DMS 273 (cell line): ENCODE data around the gene KRT76.

Experiments used
- DNase-seq: peaks from one replicate; lab custom pipeline; 2025; ENCODE audit not compliant: unreplicated experiment; lab: John Stamatoyannopoulos, UW

KRT76 gene

GRCh38 chr12:52784909-52785308 is 7.8 kb upstream of the KRT76 start:
- no peak for DNase-seq

DNA sequence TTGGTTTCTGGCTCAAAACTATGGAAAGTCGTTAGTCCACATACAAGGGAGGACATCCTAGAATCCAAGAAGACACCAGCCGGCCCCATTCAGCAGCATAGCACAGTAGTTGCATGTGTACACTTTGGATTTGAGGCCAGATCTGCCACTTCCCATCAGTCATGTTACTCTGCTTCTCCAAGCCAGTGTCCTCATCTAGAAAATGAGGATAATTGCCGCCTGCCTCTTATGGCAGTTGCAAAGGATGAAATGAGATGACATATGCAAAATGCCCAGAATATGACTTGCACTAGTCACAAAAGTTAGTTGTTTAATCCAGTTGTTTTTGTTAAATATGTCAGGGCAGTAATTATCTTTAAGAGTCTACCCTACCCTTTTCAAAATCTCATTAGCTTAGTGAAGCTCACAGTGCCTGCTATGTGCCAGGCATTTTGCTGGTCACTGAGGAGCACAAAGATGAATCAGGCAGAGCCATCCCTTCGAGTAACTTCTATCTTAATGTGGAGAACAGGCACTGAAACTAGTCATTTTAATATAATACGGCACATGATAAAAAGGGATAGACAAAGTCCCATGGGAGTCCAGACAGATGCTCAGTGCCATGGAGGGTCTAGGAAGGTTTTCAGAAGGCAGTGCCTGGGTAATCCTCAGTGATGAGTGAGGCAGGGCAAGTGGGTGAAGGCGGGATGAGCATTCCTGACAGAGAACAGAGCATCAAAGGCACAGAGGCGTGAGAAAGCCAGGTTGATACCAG is 6.6 kb upstream of the KRT76 start:
- no peak for DNase-seq

GRCh38 chr12:52782502-52782901 is 5.4 kb upstream of the KRT76 start:
- no peak for DNase-seq

DNA sequence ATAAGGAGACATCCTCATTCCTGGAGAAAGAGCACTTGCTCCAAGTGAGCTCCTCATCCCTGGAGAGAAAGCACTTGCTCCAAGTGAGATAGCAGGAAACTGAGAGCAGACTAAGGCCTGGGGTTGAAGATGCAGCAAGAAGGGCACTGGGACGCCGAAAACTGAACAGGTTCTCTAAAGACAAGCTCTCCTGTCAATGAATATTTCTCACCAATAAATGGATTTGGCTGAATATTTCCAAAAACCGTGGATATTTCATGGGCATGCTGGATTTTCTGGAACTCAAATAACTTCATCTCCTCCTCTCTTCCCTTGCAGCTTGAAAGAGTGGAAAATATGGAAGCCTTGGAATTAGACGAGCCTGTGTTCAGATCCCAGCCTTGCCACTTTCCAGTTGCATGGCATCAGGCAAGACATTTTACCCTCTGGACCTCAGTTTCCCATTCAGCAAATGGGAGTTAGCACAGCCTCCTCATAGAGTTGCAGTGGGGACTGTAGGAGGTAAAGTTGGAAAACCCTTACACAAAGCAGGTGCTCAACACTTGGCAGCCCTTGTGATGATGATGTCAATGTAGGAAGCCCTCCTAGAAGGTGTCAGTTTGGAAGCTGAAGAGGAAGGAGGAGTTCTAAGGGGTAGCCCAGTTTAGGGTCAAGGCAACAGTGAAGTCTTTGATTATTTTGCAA is 4.4 kb upstream of the KRT76 start:
- DNase-seq, result no peak

- DNase-seq, result no peak
These were observed 2.8 kb upstream of the KRT76 start for GRCh38 chr12:52779914-52780313.

DNA sequence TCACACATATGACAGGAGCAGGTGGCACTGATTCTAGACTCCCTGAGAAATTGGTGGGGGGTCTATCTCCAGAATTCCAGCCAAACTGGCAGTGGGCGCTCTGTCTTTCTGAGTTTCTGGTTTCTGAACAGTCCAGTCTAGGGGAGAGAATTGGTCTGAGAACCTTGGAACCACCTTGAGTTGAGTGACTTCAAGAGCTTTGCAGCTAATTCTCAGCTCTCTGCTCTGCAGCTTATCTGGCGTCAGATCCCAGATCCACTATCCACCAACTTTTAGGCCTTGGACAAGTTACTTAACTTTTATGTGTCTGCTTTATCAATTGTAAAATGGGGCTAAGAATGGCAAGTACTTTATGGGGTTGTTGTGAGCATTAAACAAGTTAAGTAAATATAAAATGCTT is 1.7 kb upstream of the KRT76 start:
- no peak for DNase-seq

- DNase-seq, result no peak
These were observed 421 bp upstream of the KRT76 start for GRCh38 chr12:52777566-52777965.

GRCh38 chr12:52776435-52776834 is 710 bp downstream of the KRT76 start:
- no peak for DNase-seq

GRCh38 chr12:52774629-52775250 is 2.4 kb downstream of the KRT76 start:
- no peak for DNase-seq

DNA sequence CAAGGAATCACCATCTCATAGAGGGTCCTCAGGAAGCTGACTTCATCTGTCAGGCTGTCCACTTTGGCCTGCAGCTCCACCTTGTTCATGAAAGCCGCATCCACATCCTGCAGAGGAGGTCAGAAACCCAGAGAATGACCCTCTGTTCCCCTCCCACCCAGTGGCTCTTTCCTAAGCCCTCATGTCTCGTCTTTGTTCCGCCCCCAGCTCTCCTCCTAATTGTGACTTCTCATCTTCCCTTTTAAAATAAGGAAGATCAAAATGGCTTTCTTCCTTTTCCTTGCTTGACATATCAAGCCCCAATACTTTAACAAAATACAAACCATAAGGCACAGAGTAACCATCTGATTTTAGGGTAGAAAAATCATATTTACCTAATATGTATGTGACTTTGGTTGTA is 4.4 kb downstream of the KRT76 start:
- no peak for DNase-seq

DNA sequence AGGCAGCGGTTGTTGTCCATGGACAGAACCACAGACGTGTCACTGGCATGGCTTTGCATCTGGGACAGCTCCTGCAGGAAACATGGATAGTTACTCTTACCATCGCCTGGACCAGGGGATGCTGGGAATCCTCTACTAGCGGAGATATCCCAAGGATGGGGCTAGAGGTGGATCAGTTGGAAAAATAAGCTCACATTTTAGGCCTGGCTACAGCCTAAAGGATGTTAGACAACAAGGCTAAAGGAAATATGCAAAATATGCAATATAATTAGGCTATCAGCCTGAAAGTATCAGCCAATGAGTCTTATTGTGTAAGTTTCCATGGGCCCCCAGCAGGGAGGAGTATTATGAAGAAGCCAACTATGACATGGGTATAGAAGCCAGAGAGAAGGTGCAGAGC is 5.0 kb downstream of the KRT76 start:
- no peak for DNase-seq

GRCh38 chr12:52771505-52771904 is 5.6 kb downstream of the KRT76 start:
- no peak for DNase-seq

GRCh38 chr12:52771088-52771487 is 6.1 kb downstream of the KRT76 start:
- no peak for DNase-seq

DNA sequence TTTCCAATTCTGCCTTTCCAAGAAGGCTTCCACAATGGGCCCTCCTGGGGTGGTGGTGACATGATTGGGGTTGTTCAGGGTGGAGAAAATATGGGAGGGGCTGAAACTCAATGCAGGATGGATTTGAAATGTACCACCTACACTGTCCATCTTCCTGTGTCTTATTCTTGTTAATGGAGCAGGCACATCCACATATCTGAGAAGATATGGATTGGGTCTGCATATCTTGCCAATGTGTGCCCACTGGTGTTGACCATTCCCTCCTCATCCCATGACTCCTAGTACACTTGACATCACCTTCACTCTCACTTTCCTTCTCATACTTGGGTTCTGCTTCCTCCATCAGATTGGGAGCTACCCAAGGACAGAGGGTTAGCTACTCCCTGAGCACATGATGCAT is 7.2 kb downstream of the KRT76 start:
- DNase-seq, result no peak

DNA sequence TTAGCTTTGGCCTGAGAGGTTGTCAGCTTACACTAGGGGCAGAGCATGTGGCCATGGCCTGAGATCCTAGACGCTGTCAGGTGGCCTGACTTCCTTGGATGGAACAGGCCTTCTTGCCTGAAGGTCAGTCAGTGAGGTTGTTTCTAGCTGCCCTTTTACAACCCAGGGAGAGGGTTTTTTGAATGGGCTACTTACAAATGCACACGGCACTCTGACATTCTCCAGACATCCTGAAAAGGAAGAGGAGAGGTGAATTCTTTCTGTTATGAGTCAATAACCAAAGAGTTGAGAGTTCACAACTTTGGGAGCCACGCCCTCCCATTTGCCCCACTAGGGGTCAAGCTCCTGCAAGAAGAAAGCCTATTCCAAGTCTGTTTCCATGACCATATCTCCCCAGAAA is 7.8 kb downstream of the KRT76 start:
- DNase-seq, result no peak

DNA sequence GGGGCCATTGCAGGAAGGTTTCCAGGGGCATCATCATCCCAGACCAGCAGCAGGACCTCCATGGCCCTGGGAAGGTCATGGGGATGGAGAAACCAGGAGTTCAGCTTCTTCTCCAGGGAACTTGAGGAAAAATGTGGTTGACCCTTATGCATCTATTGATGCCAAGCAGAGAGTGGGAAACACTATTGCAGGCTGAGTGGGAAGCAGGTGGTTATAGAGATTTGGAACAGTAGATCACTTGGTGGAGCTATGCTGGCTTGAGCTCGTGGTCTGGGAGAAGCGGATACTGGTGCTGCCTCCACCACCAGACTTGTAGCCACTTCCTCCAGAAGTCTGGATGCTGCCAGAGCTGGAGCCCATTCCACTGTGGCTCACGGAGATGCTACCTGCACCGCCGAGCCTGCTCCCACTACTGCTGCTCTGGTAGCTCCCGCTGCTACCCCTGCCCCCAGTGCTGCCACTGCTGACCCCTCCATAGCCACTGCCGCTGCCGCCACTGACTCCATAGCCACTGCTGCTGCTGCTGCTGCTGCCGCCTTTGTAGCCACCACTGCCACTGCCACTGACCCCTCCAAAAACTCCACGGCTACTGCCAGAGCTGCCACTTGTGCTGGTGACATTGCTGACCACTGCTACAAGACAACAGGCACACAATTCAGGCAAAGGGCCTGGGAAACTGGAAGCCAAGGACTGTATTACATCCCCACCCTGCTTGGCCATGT is 8.5 kb downstream of the KRT76 start:
- no peak for DNase-seq

DNA sequence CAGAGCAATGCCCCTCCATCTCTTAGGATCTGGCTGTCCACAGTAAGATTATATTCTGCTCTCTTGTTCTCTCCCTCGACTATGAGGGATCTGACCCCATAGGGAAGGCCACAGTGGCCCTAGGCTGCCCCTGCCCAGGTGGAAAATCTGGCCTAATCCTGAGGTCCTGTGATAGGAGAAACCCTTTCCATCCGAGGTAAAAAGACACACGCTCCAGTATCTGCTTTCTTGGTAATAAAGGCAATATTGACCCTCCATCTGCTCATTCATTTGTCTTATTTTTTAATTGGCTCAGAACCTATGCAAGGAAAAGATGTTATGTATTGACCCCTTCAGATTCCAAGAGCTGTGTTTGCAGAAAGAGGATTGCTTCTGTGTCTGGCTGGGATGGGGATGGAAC is 9.7 kb downstream of the KRT76 start:
- no peak for DNase-seq

DNA sequence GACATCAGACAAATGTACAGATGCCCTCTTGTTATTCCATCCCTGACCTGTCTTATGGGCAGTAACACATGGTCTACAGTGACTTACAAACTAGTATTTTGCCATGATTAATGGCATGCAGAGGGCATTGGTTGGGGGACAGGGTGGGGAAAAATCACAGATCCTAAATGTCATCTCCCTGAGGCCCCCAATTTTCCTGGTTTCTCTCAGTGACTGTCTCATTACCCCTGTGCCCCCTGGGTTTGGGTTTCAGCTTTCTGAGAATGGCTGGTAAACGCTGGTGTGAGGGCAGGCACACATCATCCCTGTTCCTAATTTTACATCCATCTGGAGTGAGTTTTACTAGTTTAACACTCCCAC is 10.1 kb downstream of the KRT76 start:
- no peak for DNase-seq

- DNase-seq, result no peak
These were observed 10.7 kb downstream of the KRT76 start for GRCh38 chr12:52766351-52767019.

DNA sequence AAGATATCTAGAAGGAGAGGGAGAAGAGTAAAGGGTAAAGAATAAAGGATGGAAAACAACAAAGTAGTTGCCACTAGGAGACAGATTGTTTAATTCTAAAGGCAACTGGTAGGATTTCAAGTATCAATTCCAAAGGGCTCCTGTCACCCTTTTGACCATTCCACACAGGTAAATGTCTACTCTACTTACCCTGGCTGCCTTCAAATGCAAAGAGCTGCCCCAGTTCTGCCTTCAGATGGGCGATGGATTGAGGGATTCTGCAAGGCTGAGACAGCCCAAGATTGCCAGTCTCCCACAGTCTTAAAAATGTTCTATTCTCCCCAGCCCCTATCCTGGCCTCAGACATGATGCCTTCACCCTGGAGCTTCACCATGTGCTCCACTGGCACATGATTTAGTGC is 11.4 kb downstream of the KRT76 start:
- no peak for DNase-seq

GRCh38 chr12:52763991-52764390 is 13.2 kb downstream of the KRT76 start:
- DNase-seq, result no peak
